Measurements from ENCODE around the gene DOK3.

DNA sequence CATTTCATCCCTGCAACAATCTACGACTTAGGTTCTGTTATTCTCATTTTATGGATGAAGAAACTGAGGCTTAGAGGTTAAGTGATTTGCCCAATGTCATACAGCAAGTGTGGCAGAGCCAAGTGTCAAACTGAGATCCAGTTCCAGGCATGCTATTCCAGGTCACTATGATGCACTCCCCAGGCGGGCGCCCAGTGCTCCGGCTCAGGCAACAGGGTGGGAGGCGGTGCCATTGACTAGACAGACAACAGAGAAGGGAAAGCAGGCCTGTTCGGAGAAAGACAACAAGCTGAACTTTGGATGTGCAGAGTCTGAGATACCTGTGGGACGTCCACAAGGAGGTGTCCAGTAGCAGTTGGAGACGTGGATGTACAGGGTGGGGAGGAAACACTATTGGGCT is 18.0 kb upstream of the DOK3 start:
- TF ChIP-seq, protein P1, sequence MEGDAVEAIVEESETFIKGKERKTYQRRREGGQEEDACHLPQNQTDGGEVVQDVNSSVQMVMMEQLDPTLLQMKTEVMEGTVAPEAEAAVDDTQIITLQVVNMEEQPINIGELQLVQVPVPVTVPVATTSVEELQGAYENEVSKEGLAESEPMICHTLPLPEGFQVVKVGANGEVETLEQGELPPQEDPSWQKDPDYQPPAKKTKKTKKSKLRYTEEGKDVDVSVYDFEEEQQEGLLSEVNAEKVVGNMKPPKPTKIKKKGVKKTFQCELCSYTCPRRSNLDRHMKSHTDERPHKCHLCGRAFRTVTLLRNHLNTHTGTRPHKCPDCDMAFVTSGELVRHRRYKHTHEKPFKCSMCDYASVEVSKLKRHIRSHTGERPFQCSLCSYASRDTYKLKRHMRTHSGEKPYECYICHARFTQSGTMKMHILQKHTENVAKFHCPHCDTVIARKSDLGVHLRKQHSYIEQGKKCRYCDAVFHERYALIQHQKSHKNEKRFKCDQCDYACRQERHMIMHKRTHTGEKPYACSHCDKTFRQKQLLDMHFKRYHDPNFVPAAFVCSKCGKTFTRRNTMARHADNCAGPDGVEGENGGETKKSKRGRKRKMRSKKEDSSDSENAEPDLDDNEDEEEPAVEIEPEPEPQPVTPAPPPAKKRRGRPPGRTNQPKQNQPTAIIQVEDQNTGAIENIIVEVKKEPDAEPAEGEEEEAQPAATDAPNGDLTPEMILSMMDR (IDR thresholded peaks at IDR 0.05; ENCODE audit: poor library complexity), result no peak
- TF ChIP-seq EZH2 (IDR thresholded peaks at IDR 0.05; ENCODE audit: borderline replicate concordance) (no peak), EZH2phosphoT487 (IDR thresholded peaks at IDR 0.05; ENCODE audit: low read depth, severe bottlenecking, unreplicated experiment) (no peak)
